Small intestine (tissue), 7 donors: ENCODE results near the gene WNK4. TPM values are rescaled to one million over a fixed set of nuclear protein-coding genes. Genes with fewer than 3 reads are reported as not detected.

Experiments used
- DNase-seq, 2 donors: peaks; one replicate each; pipeline versions ENCODE4 v3.0.0 to v3.0.0-alpha.2; 2013
- FAIRE-seq: peaks from 2 replicates; lab custom pipeline; 2012; peaks lifted over from hg19 to GRCh38; lab: Jason Lieb, UNC
- H3K27ac ChIP-seq, 3 donors: one replicate each; pipeline ENCODE4 v1.5.1; 2013; ENCODE audit warnings: low read length in 2 of 3, mild to moderate bottlenecking in 2 of 3, control low read depth in 1 of 3, inconsistent platforms in 1 of 3, low read depth in 1 of 3, moderate library complexity in 1 of 3
- H3K27me3 ChIP-seq, 3 donors: one replicate each; pipeline ENCODE4 v1.6.1; 2013; ENCODE audit warnings: low read length in 3 of 3, inconsistent platforms in 1 of 3; ENCODE audit not compliant: control insufficient read depth in 3 of 3, insufficient read depth in 3 of 3
- H3K36me3 ChIP-seq, 3 donors: one replicate each; pipeline ENCODE4 v1.6.1; 2013; ENCODE audit warnings: low read length in 3 of 3, inconsistent platforms in 1 of 3, low read depth in 1 of 3, mild to moderate bottlenecking in 1 of 3, moderate library complexity in 1 of 3; ENCODE audit not compliant: control insufficient read depth in 3 of 3, insufficient read depth in 2 of 3
- H3K4me1 ChIP-seq, 3 donors: one replicate each; pipeline ENCODE4 v1.6.1; 2013; ENCODE audit warnings: low read length in 2 of 3, inconsistent platforms in 1 of 3, low read depth in 1 of 3, mild to moderate bottlenecking in 1 of 3, moderate library complexity in 1 of 3; ENCODE audit not compliant: control insufficient read depth in 3 of 3, insufficient read depth in 2 of 3
- H3K4me3 ChIP-seq, 3 donors: one replicate each; pipeline ENCODE4 v1.5.1; 2013; ENCODE audit warnings: low read length in 3 of 3, control low read depth in 1 of 3, inconsistent platforms in 1 of 3, low read depth in 1 of 3, mild to moderate bottlenecking in 1 of 3, moderate library complexity in 1 of 3
- H3K9me3 ChIP-seq, 2 donors: one replicate each; pipeline ENCODE4 v1.6.1; 2013; ENCODE audit warnings: low read depth in 1 of 2, low read length in 1 of 2; ENCODE audit not compliant: control insufficient read depth in 2 of 2, insufficient read depth in 1 of 2
- WGBS, 3 donors: extraction: QIAGEN DNeasy Blood & Tissue Kit; methylation state at CpG; one replicate each; pipeline ENCODE4 v1.1.7; 2013; 5-methylcytosine and 5-hydroxymethylcytosine counted together
- polyA plus RNA-seq, 4 donors: library from polyadenylated mRNA; stranded (reverse) in 3 of 4; unstranded in 1 of 4; fragments of 200-250 nt in 3 of 4; fragments of 120-200 nt in 1 of 4; gene quantifications; one replicate each; pipeline versions ENCODE4 v1.2.1 to v1.2.3, GENCODE V29; 2013
- donor health status: healthy with polysubstance abuse.
- donor health status: control.
- donor health status: control.
- donor health status: Bipolar disorder and iron deficiency.
- donor health status: healthy.

The WNK4 gene
- polyA plus RNA-seq, 4 donors = 0.67 to 25.6 (median 1.5) TPM

GRCh38 chr17:42844761-42845555, 64.5 kb downstream of the WNK4 start:
- peaks cover 0 to 6% (median 0%) of the 10 kb centered on the region in 3 donors for H3K27me3 ChIP-seq
- WGBS, 3 donors = 90 to 93% (median 91%) methylated on average over 19 to 24 of the region's 24 CpGs
- no peak for DNase-seq
- no peak overlapping the region for H3K27ac ChIP-seq
- no peak overlapping the region for H3K4me3 ChIP-seq
- H3K4me1 ChIP-seq = peaks cover 0 to 7% (median 3%) of the 10 kb centered on the region in 3 donors
- no peaks in the 10 kb centered on the region for H3K9me3 ChIP-seq
- FAIRE-seq = no peak
- H3K36me3 ChIP-seq = peaks cover 16 to 53% (median 25%) of the 10 kb centered on the region in 3 donors

- FAIRE-seq (no peak), DNase-seq (no peak)
- no peaks in the 10 kb centered on the region for H3K9me3 ChIP-seq
- H3K27ac ChIP-seq = no peak overlapping the region
- H3K27me3 ChIP-seq = peaks cover 0 to 8% (median 0%) of the 10 kb centered on the region in 3 donors
- peaks cover 0 to 7% (median 7%) of the 10 kb centered on the region in 3 donors for H3K4me1 ChIP-seq
- H3K4me3 ChIP-seq = no peak overlapping the region
- H3K36me3 ChIP-seq = peaks cover 16 to 47% (median 23%) of the 10 kb centered on the region in 3 donors
- 89 to 95% (median 90%) methylated on average over 12 of the region's 12 CpGs for WGBS, 3 donors
Observed at GRCh38 chr17:42845556-42845917, 65.1 kb downstream of the WNK4 start.

DNA sequence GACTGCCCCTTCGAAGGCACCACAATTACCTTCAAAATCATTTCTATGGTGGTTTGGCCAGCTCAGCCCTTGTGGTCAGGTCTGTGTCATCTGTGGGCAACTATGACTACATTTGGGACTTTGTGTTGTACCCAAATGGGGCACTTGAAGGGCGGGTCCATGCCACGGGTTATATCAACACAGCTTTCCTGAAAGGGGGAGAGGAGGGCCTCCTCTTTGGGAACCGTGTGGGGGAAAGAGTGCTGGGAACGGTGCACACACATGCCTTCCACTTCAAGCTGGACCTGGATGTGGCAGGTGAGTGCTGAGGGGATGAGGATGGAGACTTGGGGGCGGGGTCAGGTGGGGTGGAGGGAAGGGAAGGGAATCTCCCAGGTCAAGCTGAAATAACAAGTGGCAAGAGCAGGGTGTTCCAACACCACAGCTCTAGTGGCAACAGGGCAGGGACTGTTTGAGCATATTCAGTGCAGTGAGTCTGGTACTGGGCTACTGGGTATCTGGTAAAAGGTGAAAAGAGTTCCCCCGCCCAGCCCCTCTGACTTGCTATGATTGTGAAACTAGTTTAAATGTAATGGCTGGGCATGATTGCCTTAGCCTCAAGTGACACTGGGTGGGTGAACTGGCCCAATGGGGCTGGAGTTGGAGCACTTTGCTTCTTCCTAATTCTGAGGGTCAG, 65.6 kb downstream of the WNK4 start:
- no peaks in the 10 kb centered on the region for H3K9me3 ChIP-seq
- WGBS, 3 donors = 68 to 71% (median 70%) methylated on average over 7 of the region's 7 CpGs
- DNase-seq = no peak
- peaks cover 16 to 45% (median 23%) of the 10 kb centered on the region in 3 donors for H3K36me3 ChIP-seq
- H3K4me1 ChIP-seq = peaks cover 0 to 7% (median 7%) of the 10 kb centered on the region in 3 donors
- no peak overlapping the region for H3K4me3 ChIP-seq
- peaks cover 0 to 8% (median 0%) of the 10 kb centered on the region in 3 donors for H3K27me3 ChIP-seq
- FAIRE-seq = no peak
- no peak overlapping the region for H3K27ac ChIP-seq

Other genes with a start within 250 kb of the WNK4 start
- gene NAGLU, start 244.4 kb upstream of the WNK4 start, polyA plus RNA-seq = 10 to 100 TPM; 25.3 to 47.0 (median 32.7) TPM
- 1 to 10 TPM; 2.0 to 2.7 (median 2.3) TPM for gene HSD17B1, start 227.7 kb upstream of the WNK4 start, polyA plus RNA-seq
- 100 to 1,000 TPM in 2 of 4 donors, 10 to 100 TPM in 2; 72.6 to 153 (median 101) TPM for gene COASY, start 218.5 kb upstream of the WNK4 start, polyA plus RNA-seq
- gene MLX, start 213.5 kb upstream of the WNK4 start, polyA plus RNA-seq = 100 to 1,000 TPM in 2 of 4 donors, 10 to 100 TPM in 2; 46.5 to 144 (median 89.4) TPM
- gene PSMC3IP, start 202.9 kb upstream of the WNK4 start, polyA plus RNA-seq = 1 to 10 TPM in 3 of 4 donors, under 1 TPM in 1; 0.89 to 5.7 (median 3.5) TPM
- 10 to 100 TPM in 3 of 4 donors, 1 to 10 TPM in 1; 8.4 to 42.3 (median 17.0) TPM for gene RETREG3, start 171.2 kb upstream of the WNK4 start, polyA plus RNA-seq
- gene TUBG1, start 170.9 kb upstream of the WNK4 start, polyA plus RNA-seq = 10 to 100 TPM; 22.8 to 43.3 (median 33.3) TPM
- 10 to 100 TPM in 1 of 4 donors, 1 to 10 TPM in 3; 1.3 to 15.4 (median 4.9) TPM for gene TUBG2, start 121.3 kb upstream of the WNK4 start, polyA plus RNA-seq
- 10 to 100 TPM in 2 of 4 donors, 1 to 10 TPM in 2; 2.2 to 13.4 (median 9.0) TPM for gene PLEKHH3, start 103.6 kb upstream of the WNK4 start, polyA plus RNA-seq
- 1 to 10 TPM in 2 of 4 donors, under 1 TPM in 1, not detected in 1; 0.38 to 4.6 (median 1.1) TPM for gene CCR10, start 98.8 kb upstream of the WNK4 start, polyA plus RNA-seq
- gene CNTNAP1, start 98.1 kb upstream of the WNK4 start, polyA plus RNA-seq = 1 to 10 TPM in 2 of 4 donors, under 1 TPM in 1, not detected in 1; 0.54 to 2.7 (median 2.5) TPM
- 10 to 100 TPM in 3 of 4 donors, 1 to 10 TPM in 1; 8.1 to 33.0 (median 13.0) TPM for gene EZH1, start 35.6 kb upstream of the WNK4 start, polyA plus RNA-seq
- 10 to 100 TPM in 2 of 4 donors, 1 to 10 TPM in 2; 1.1 to 48.2 (median 16.4) TPM for gene RAMP2, start 19.4 kb upstream of the WNK4 start, polyA plus RNA-seq
- 100 to 1,000 TPM in 2 of 4 donors, 10 to 100 TPM in 2; 85.7 to 117 (median 94.3) TPM for gene VPS25, start 7.2 kb upstream of the WNK4 start, polyA plus RNA-seq
- gene COA3, start 18.1 kb downstream of the WNK4 start, polyA plus RNA-seq = 100 to 1,000 TPM; 101 to 317 (median 296) TPM
- 1 to 10 TPM in 1 of 4 donors, under 1 TPM in 1, not detected in 2; 0.52 to 2.3 TPM for gene CNTD1, start 18.3 kb downstream of the WNK4 start, polyA plus RNA-seq
- 10 to 100 TPM; 73.5 to 96.8 (median 81.1) TPM for gene BECN1, start 43.7 kb downstream of the WNK4 start, polyA plus RNA-seq
- gene PSME3, start 52.8 kb downstream of the WNK4 start, polyA plus RNA-seq = 10 to 100 TPM; 49.9 to 93.0 (median 61.2) TPM
- gene AOC2, start 64.0 kb downstream of the WNK4 start, polyA plus RNA-seq = 1 to 10 TPM in 2 of 4 donors, under 1 TPM in 2; 0.54 to 1.3 (median 0.89) TPM
- gene AOC3, start 70.6 kb downstream of the WNK4 start, polyA plus RNA-seq = 10 to 100 TPM in 1 of 4 donors, 1 to 10 TPM in 3; 1.3 to 30.0 (median 3.1) TPM
- gene G6PC1, start 120.2 kb downstream of the WNK4 start, polyA plus RNA-seq = 10 to 100 TPM in 1 of 4 donors, 1 to 10 TPM in 3; 1.4 to 12.1 (median 4.3) TPM
- gene AARSD1, start 183.8 kb downstream of the WNK4 start, polyA plus RNA-seq = 10 to 100 TPM; 27.3 to 47.4 (median 40.5) TPM
- 1 to 10 TPM in 2 of 4 donors, under 1 TPM in 2; 0.67 to 2.0 (median 0.94) TPM for gene PTGES3L, start 199.5 kb downstream of the WNK4 start, polyA plus RNA-seq
- gene RUNDC1, start 200.0 kb downstream of the WNK4 start, polyA plus RNA-seq = 10 to 100 TPM in 1 of 4 donors, 1 to 10 TPM in 3; 7.2 to 13.9 (median 8.0) TPM
- gene RPL27, start 217.8 kb downstream of the WNK4 start, polyA plus RNA-seq = 1,000 to 10,000 TPM; 1,737 to 4,151 (median 2,370) TPM
- 10 to 100 TPM; 51.5 to 62.4 (median 59.7) TPM for gene IFI35, start 226.2 kb downstream of the WNK4 start, polyA plus RNA-seq
- 100 to 1,000 TPM in 1 of 4 donors, 10 to 100 TPM in 3; 20.1 to 163 (median 66.4) TPM for gene VAT1, start 241.8 kb downstream of the WNK4 start, polyA plus RNA-seq
- under 1 TPM in 3 of 4 donors, not detected in 1; 0.27 to 0.67 (median 0.41) TPM for gene RND2, start 244.6 kb downstream of the WNK4 start, polyA plus RNA-seq